Mammary epithelial cell (primary cell): ENCODE results near the gene SLC35E1.

ENCODE experiments used
- EZH2 ChIP-seq: IDR thresholded peaks from 2 replicates; pipeline ENCODE4 v1.6.1; 2012; ENCODE audit warnings: low read length, inconsistent platforms, borderline replicate concordance
- TF ChIP-seq, protein P1 (sequence below), 2 donors: IDR thresholded peaks in 1 of 2; conservative IDR thresholded peaks in 1 of 2; 2 replicates each; pipeline ENCODE4 v1.5.1; 2011 to 2012; ENCODE audit warnings: inconsistent platforms in 2 of 2, low read length in 2 of 2, mild to moderate bottlenecking in 2 of 2, control low read depth in 1 of 2, low read depth in 1 of 2; ENCODE audit not compliant: insufficient read depth in 1 of 2; ENCODE audit errors: extremely low read depth in 1 of 2

GRCh38 chr19:16621165-16621800 lies 49.1 kb upstream of the SLC35E1 start:
- TF ChIP-seq, protein P1, sequence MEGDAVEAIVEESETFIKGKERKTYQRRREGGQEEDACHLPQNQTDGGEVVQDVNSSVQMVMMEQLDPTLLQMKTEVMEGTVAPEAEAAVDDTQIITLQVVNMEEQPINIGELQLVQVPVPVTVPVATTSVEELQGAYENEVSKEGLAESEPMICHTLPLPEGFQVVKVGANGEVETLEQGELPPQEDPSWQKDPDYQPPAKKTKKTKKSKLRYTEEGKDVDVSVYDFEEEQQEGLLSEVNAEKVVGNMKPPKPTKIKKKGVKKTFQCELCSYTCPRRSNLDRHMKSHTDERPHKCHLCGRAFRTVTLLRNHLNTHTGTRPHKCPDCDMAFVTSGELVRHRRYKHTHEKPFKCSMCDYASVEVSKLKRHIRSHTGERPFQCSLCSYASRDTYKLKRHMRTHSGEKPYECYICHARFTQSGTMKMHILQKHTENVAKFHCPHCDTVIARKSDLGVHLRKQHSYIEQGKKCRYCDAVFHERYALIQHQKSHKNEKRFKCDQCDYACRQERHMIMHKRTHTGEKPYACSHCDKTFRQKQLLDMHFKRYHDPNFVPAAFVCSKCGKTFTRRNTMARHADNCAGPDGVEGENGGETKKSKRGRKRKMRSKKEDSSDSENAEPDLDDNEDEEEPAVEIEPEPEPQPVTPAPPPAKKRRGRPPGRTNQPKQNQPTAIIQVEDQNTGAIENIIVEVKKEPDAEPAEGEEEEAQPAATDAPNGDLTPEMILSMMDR (conservative IDR thresholded peaks at IDR 0.05 in 1 of 2, IDR thresholded peaks at IDR 0.05 in 1 of 2; ENCODE audit: extremely low read depth in 1 of 2, insufficient read depth in 1 of 2, low read depth in 1 of 2, low read length in 2 of 2): no peak
- no peak for TF ChIP-seq EZH2
